ENCODE measurements around the gene SIK1. TPM values are rescaled to one million over a fixed set of nuclear protein-coding genes. Genes with fewer than 3 reads are reported as not detected.

The SIK1 gene
- total RNA-seq, 4 donors from 2014 or later, result 0.54 to 5.3 (median 1.5) TPM

DNA sequence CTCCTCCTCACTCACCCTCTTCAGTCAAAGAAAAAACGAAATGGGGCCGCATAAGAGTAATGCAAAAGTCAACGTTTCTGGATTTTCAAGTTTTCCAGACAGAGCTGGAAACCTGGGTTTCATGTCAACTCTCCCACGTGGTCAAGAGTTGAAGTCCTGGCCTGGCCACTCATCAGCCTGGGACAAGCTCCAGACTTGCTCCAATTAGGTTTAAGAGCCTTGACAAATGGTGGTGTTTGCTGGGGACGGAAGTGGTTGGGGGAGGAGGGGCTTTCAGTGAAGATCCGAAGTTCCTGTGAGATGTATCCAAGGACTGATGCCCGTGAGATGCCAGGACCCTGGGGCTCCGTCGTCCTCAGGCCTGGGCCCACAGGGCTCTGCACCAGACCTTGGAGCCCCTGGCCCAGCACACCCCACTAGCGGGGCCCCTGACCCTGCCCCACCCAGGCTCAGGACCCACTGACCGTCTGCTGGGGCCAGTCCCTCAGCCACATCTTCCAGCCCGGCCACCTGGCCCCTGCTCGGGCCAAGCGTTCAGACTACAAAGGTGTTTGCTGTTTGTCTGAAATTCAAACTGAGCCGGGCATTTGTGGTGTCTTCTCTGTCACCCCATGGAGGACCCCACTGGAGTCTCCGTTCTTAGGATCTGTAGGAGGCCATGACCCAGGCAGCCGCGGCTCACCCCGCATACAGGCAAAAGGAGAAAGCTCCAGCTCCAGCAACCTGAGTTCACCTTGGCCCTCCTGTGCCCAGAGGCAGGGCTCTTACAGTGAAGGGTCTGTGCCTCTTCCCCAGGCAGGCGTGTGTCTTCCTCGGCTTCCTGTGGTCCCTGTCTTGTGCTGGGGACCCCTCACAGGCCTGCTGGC is 53.3 kb downstream of the SIK1 start:
- Histone ChIP-seq H3K4me3 (replicated peaks in 1 of 3) (no peak overlapping the region), H3K27ac (peak overlapping the region; percentile 44 to 70 (median 52)), H3K9me3 (no peaks in the 10 kb centered on the region), H3K27me3 (no peaks in the 10 kb centered on the region), H3K4me1 (peaks cover 0 to 16% of the 10 kb centered on the region in 2 donors), H3K36me3 (no peaks in the 10 kb centered on the region)
- intact Hi-C loops (cut with DNase I), result no loop called here
- TF ChIP-seq, protein P1, sequence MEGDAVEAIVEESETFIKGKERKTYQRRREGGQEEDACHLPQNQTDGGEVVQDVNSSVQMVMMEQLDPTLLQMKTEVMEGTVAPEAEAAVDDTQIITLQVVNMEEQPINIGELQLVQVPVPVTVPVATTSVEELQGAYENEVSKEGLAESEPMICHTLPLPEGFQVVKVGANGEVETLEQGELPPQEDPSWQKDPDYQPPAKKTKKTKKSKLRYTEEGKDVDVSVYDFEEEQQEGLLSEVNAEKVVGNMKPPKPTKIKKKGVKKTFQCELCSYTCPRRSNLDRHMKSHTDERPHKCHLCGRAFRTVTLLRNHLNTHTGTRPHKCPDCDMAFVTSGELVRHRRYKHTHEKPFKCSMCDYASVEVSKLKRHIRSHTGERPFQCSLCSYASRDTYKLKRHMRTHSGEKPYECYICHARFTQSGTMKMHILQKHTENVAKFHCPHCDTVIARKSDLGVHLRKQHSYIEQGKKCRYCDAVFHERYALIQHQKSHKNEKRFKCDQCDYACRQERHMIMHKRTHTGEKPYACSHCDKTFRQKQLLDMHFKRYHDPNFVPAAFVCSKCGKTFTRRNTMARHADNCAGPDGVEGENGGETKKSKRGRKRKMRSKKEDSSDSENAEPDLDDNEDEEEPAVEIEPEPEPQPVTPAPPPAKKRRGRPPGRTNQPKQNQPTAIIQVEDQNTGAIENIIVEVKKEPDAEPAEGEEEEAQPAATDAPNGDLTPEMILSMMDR (IDR thresholded peaks at IDR 0.05), result no peak
- TF ChIP-seq POLR2A (IDR thresholded peaks at IDR 0.05), result no peak
- 74 to 75% methylated on average over 15 to 16 of the region's 21 CpGs for WGBS, 2 donors
- DNase-seq, result peak; percentile 70 to 71

DNA sequence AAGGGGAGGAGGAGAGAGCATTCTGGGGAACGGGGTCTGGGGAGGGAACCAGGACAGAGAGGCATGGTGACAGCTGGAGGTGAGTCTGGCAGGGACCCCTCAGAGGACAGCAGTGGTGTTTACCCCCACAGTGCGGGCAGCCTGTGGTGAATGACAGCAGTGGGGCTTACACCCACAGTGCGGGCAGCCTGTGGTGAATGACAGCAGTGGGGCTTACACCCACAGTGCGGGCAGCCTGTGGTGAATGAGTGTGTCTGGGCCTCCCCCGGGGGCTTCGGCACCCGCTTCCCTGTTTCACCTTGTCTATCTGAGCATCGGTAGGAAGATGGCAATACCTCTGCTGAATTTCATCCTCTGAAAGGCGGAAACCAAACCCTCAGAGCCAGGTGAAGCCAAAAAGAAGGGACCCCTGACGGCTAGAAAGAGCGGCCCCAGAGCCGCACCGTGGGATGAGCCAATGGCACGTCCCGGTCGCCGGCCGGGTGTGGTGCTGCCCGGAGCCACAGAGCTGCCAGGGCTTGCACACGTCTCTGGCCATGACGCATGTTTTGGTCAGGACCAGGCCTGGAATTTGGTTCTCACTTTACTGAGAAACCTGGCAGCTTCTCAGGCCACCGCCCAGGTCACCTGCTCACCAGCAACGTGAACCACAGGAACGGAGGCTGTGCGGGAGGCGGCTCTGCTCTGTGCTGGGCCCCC is 54.1 kb downstream of the SIK1 start:
- 71 to 91% methylated on average over 11 to 26 of the region's 26 CpGs for WGBS, 2 donors
- no peaks in the 10 kb centered on the region for H3K36me3 ChIP-seq
- H3K4me1 ChIP-seq, result peaks cover 0 to 16% of the 10 kb centered on the region in 2 donors
- H3K27ac ChIP-seq, result peak overlapping the region; percentile 44 to 70 (median 52)
- peak; percentile 76 to 78 for DNase-seq
- no peaks in the 10 kb centered on the region for H3K9me3 ChIP-seq
- TF ChIP-seq, protein P1 (IDR thresholded peaks at IDR 0.05), result no peak
- no peak for TF ChIP-seq POLR2A (IDR thresholded peaks at IDR 0.05)
- intact Hi-C loops (cut with DNase I), result no loop called here
- no peak overlapping the region for H3K4me3 ChIP-seq (replicated peaks in 1 of 3)
- H3K27me3 ChIP-seq, result no peaks in the 10 kb centered on the region

DNA sequence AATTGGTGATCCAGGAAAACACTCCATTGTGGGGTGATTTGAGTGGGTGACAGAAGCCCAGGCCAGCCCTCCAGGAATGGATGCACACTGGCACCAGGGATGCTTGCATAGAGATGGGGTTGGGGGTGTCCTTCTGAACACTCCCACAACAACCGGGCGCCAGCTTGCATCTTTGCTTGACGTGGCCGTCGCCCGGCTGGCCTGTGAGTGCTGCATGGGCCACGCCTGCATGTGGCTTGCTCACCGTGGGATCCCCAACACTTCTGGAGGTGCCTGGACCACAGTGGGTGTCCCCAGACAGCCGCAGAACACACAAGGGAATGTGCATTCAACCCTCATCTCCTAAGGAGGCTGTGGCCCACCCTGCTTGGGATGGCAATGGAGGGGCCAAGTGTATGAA is 55.1 kb downstream of the SIK1 start:
- 97% methylated on average over 6 to 9 of the region's 9 CpGs for WGBS, 2 donors
- no peaks in the 10 kb centered on the region for H3K9me3 ChIP-seq
- no peak for TF ChIP-seq POLR2A (IDR thresholded peaks at IDR 0.05)
- TF ChIP-seq, protein P1 (IDR thresholded peaks at IDR 0.05), result no peak
- H3K4me1 ChIP-seq, result peaks cover 0 to 16% of the 10 kb centered on the region in 2 donors
- no peaks in the 10 kb centered on the region for H3K36me3 ChIP-seq
- no peaks in the 10 kb centered on the region for H3K27me3 ChIP-seq
- H3K27ac ChIP-seq, result no peak overlapping the region
- DNase-seq, result no peak
- H3K4me3 ChIP-seq (replicated peaks in 1 of 3), result no peak overlapping the region
- intact Hi-C loops (cut with DNase I), result no loop called here

DNA sequence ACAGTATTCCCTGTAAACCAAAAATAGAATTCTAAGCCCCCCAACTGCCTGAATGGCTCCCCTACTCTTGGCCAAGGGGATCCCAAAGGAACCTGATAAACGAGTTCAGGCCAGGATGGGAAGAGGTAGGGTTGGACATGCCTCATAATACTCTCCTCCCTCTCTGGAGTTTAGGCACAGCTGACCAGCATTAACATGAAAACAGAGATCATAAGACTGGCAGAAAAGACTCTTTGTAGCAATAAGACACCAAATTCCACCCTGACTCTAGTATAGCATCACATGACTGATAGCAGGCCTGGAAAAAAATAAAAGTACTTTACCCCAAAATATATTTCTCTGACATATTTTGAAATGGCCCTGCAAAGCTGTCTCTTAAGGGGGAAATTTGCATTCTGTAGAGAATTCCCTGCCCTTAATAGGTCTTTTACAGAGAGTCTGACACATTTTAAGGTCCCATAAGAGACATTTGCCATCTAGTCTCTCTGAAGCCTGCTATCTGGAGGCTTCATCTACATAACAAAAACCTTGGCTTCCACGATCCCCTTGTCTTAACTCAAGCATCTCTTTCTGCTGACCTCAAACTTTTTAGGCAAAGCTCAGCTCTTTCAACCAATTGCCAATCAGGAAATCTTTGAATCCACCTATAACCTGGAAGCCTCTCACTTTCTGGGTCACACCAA is 55.9 kb downstream of the SIK1 start:
- intact Hi-C loops (cut with DNase I), result no loop called here
- no peak for DNase-seq
- TF ChIP-seq, protein P1 (IDR thresholded peaks at IDR 0.05), result no peak
- TF ChIP-seq POLR2A (IDR thresholded peaks at IDR 0.05), result no peak
- Histone ChIP-seq H3K4me3 (replicated peaks in 1 of 3) (no peak overlapping the region), H3K27ac (no peak overlapping the region), H3K4me1 (peaks cover 0 to 16% of the 10 kb centered on the region in 2 donors), H3K27me3 (no peaks in the 10 kb centered on the region), H3K36me3 (no peaks in the 10 kb centered on the region), H3K9me3 (no peaks in the 10 kb centered on the region)
- 75 to 77% methylated on average over 2 of the region's 2 CpGs for WGBS, 2 donors
